ENCODE results near the gene SCN1B. TPM values are rescaled to one million over a fixed set of nuclear protein-coding genes. Genes with fewer than 3 reads are reported as not detected.

Gene SCN1B
- total RNA-seq, 1 donor from 2014 or later = 1.1 TPM

DNA sequence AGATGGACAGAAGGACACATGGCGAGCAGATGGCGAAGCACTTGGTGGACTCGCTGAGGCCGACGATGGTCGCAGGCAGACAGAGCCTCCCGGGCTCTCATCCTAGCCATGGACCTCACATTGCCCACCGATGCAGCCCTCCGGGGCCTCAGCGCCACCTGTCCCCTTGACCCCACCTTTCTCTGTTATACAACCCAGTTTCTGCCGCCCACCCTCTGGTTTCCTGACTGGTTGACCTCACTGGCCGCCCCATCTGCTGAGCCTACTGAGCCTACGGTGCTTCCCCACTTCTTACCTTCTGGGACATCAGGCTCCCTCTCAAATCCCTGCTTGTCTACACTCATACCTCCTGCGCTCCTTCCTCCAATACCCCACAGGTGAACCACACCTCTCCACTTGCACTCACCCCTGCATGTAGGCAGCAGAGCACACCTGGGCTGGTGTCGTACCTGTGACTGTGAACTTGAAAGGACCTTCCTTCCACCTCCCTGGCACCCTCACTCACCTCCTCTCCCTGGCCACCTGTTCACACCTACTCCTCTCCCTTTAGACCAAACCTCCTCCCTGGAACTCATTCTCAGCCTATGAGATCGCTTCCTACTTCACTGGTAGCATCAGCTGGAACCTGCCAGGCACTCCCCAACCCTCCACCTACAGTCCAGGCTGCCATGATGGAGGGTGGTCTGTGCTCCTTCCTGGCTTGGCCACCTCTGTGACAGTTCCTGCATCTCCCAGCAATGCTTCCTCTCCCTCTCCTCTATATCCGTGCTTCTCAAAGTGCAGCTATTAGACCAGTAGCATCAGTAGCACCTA lies 47.3 kb downstream of the SCN1B start:
- no peaks in the 10 kb centered on the region for H3K36me3 Mint-ChIP-seq
- peaks cover 6% of the 10 kb centered on the region for H3K27me3 Mint-ChIP-seq
- no peak for DNase-seq (ENCODE audit: extremely low spot score, unreplicated experiment)
- no peak overlapping the region for H3K27ac Mint-ChIP-seq
- no peak overlapping the region for H3K4me3 Mint-ChIP-seq
- no peaks in the 10 kb centered on the region for H3K4me1 Mint-ChIP-seq (ENCODE audit: unreplicated experiment)
- H3K9me3 Mint-ChIP-seq = no peaks in the 10 kb centered on the region
- TF ChIP-seq, protein P1, sequence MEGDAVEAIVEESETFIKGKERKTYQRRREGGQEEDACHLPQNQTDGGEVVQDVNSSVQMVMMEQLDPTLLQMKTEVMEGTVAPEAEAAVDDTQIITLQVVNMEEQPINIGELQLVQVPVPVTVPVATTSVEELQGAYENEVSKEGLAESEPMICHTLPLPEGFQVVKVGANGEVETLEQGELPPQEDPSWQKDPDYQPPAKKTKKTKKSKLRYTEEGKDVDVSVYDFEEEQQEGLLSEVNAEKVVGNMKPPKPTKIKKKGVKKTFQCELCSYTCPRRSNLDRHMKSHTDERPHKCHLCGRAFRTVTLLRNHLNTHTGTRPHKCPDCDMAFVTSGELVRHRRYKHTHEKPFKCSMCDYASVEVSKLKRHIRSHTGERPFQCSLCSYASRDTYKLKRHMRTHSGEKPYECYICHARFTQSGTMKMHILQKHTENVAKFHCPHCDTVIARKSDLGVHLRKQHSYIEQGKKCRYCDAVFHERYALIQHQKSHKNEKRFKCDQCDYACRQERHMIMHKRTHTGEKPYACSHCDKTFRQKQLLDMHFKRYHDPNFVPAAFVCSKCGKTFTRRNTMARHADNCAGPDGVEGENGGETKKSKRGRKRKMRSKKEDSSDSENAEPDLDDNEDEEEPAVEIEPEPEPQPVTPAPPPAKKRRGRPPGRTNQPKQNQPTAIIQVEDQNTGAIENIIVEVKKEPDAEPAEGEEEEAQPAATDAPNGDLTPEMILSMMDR (conservative IDR thresholded peaks at IDR 0.05) = no peak

DNA sequence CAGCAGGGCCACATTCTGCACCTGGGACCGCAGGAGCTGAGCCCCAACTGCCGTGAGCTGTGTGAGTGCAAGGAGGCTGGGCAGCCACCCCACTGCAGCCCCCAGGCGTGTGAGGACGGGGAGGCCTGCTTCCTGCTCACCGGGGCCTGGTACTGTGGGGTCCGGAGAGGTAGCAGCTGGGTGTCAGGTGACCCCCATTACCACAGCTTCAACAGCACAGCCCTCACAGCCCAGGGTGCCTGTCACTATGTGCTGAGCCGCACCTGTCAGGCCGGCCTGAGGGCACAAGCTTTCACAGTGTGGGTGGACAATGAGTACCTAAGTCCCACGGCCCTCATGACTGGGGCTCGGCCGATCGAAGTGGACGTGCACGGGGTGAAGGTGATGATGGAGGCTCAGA lies 49.6 kb downstream of the SCN1B start:
- Mint-ChIP-seq H3K27ac (no peak overlapping the region), H3K36me3 (no peaks in the 10 kb centered on the region), H3K4me3 (no peak overlapping the region), H3K4me1 (ENCODE audit: unreplicated experiment) (no peaks in the 10 kb centered on the region), H3K27me3 (peaks cover 6% of the 10 kb centered on the region), H3K9me3 (no peaks in the 10 kb centered on the region)
- TF ChIP-seq, protein P1 (conservative IDR thresholded peaks at IDR 0.05) = no peak
- no peak for DNase-seq (ENCODE audit: extremely low spot score, unreplicated experiment)

DNA sequence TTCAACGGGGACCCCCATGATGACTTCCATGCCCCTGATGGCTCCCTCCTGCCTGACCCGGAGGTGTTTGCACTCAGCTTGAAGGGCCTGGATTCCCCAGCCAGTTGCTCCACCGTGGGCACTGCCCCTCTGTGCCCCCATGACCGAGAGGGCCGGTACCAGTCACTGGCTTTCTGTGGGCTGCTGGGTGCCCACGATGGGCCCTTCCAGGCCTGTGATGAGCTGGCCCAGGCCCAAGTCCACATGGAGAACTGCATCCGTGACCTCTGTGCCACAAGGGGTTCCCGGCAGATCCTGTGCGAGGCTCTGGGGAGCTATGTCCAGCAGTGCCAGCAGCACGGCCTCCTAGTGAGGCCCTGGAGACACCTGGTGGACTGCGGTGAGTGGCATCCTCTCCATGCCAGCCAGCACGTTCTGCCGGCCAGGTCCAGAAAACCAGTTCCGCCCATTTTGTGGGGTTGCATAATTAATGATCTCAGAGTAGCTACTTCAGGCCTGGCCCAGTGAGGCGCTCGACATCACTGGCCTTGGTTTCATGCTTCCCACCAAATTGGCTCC lies 50.4 kb downstream of the SCN1B start:
- no peaks in the 10 kb centered on the region for H3K9me3 Mint-ChIP-seq
- no peak overlapping the region for H3K4me3 Mint-ChIP-seq
- no peak for DNase-seq (ENCODE audit: extremely low spot score, unreplicated experiment)
- H3K36me3 Mint-ChIP-seq = no peaks in the 10 kb centered on the region
- peaks cover 6% of the 10 kb centered on the region for H3K27me3 Mint-ChIP-seq
- H3K4me1 Mint-ChIP-seq (ENCODE audit: unreplicated experiment) = no peaks in the 10 kb centered on the region
- TF ChIP-seq, protein P1 (conservative IDR thresholded peaks at IDR 0.05) = no peak
- H3K27ac Mint-ChIP-seq = no peak overlapping the region

DNA sequence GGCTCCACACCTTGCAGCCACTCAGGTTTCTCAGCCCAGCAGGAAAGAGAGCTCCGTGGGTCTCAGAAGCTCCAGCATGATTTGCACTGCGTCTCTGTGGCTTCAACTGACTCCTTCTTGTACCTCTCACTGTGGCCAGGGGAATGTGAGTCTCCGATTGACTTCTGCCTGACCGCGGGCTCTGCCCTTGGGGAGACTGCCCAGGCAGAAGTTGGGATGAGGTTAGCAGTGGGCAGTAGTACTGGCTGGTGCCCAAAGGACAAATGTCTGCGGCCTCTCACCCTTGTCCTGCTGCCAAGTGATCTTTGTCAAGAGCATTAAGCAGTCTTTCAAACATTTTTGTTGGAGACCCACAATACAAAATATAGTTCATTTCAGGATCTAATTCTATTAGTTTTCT lies 50.9 kb downstream of the SCN1B start:
- peaks cover 6% of the 10 kb centered on the region for H3K27me3 Mint-ChIP-seq
- TF ChIP-seq, protein P1 (conservative IDR thresholded peaks at IDR 0.05) = no peak
- H3K36me3 Mint-ChIP-seq = no peaks in the 10 kb centered on the region
- no peak for DNase-seq (ENCODE audit: extremely low spot score, unreplicated experiment)
- no peaks in the 10 kb centered on the region for H3K4me1 Mint-ChIP-seq (ENCODE audit: unreplicated experiment)
- H3K27ac Mint-ChIP-seq = no peak overlapping the region
- no peaks in the 10 kb centered on the region for H3K9me3 Mint-ChIP-seq
- H3K4me3 Mint-ChIP-seq = no peak overlapping the region

DNA sequence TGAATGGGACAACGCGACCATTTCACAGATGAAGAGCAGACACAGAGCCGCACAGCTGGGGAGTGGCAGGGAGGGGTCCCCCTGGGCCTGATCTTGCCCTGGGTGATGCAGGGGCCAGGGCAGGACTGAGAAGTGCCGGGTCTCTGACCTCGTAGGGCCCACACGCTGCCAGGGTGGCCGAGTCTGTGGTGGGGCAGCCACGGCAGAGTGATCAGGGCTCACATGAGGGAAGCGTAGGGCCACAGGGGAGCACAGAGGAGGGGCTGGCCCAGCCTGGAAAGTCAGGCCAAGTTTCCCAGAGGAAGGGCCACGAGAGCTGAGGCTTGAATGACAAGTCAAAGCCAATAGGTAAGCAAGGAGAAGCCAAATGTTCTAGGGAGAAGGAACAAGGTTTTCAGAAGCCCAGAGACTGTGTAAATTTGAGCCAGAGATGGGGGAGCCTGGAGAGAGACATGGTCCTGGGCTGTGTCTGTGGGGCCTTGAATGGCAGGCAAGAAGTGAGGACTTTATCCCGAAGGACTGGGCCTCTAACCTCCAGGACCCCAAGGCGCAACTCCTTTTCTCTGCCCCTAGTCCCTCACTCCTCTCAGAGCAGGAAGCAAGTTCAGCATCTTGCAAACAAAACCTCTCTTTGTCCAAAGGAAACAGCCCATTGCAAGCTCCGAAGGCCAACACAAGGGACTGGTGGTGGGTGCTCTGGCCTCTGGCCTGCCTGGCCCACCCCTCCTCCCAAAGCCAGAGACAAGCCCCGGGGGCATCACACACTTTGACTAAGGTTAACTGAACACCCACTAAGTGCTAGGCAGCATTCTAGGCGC lies 53.6 kb downstream of the SCN1B start:
- no peak overlapping the region for H3K4me3 Mint-ChIP-seq
- no peaks in the 10 kb centered on the region for H3K36me3 Mint-ChIP-seq
- H3K27ac Mint-ChIP-seq = no peak overlapping the region
- DNase-seq (ENCODE audit: extremely low spot score, unreplicated experiment) = no peak
- no peaks in the 10 kb centered on the region for H3K4me1 Mint-ChIP-seq (ENCODE audit: unreplicated experiment)
- no peaks in the 10 kb centered on the region for H3K9me3 Mint-ChIP-seq
- H3K27me3 Mint-ChIP-seq = peaks cover 3% of the 10 kb centered on the region
- TF ChIP-seq, protein P1 (conservative IDR thresholded peaks at IDR 0.05) = no peak

All from type B pancreatic cell (in vitro differentiated cells).